Measurements from ENCODE around the gene RCSD1.

RCSD1 gene

GRCh38 chr1:167617153-167618147 lies 12.6 kb upstream of the RCSD1 start:
- H3K4me3 ChIP-seq (ENCODE audit: control insufficient read depth, low read depth, low read length) = no peak overlapping the region
- no peak for TF ChIP-seq CTCF (conservative IDR thresholded peaks at IDR 0.05; ENCODE audit: control insufficient read depth, insufficient read depth, low read depth, low read length)
- DNase-seq (ENCODE audit: low read depth) = peak; percentile 69

GRCh38 chr1:167618366-167618765 lies 11.7 kb upstream of the RCSD1 start:
- no peak overlapping the region for H3K4me3 ChIP-seq (ENCODE audit: control insufficient read depth, low read depth, low read length)
- no peak for DNase-seq (ENCODE audit: low read depth)
- no peak for TF ChIP-seq CTCF (conservative IDR thresholded peaks at IDR 0.05; ENCODE audit: control insufficient read depth, insufficient read depth, low read depth, low read length)

- no peak for DNase-seq (ENCODE audit: low read depth)
- H3K4me3 ChIP-seq (ENCODE audit: control insufficient read depth, low read depth, low read length) = no peak overlapping the region
- no peak for TF ChIP-seq CTCF (conservative IDR thresholded peaks at IDR 0.05; ENCODE audit: control insufficient read depth, insufficient read depth, low read depth, low read length)
Measured at GRCh38 chr1:167618789-167619188, 11.2 kb upstream of the RCSD1 start.

GRCh38 chr1:167620002-167620401 lies 10.0 kb upstream of the RCSD1 start:
- DNase-seq (ENCODE audit: low read depth) = no peak
- TF ChIP-seq CTCF (conservative IDR thresholded peaks at IDR 0.05; ENCODE audit: control insufficient read depth, insufficient read depth, low read depth, low read length) = no peak
- no peak overlapping the region for H3K4me3 ChIP-seq (ENCODE audit: control insufficient read depth, low read depth, low read length)

- H3K4me3 ChIP-seq (ENCODE audit: control insufficient read depth, low read depth, low read length) = no peak overlapping the region
- TF ChIP-seq CTCF (conservative IDR thresholded peaks at IDR 0.05; ENCODE audit: control insufficient read depth, insufficient read depth, low read depth, low read length) = no peak
- DNase-seq (ENCODE audit: low read depth) = no peak
Measured at GRCh38 chr1:167621780-167622313, 8.2 kb upstream of the RCSD1 start.

- no peak for DNase-seq (ENCODE audit: low read depth)
- no peak overlapping the region for H3K4me3 ChIP-seq (ENCODE audit: control insufficient read depth, low read depth, low read length)
- no peak for TF ChIP-seq CTCF (conservative IDR thresholded peaks at IDR 0.05; ENCODE audit: control insufficient read depth, insufficient read depth, low read depth, low read length)
Measured at GRCh38 chr1:167623951-167624350, 6.1 kb upstream of the RCSD1 start.
